Tongue (tissue), 3 donors: Measurements from ENCODE around the gene NPIPB2. TPM values are rescaled to one million over a fixed set of nuclear protein-coding genes. Genes with fewer than 3 reads are reported as not detected.

Source experiments
- DNase-seq: peaks from one replicate; pipeline ENCODE4 v3.0.0-alpha.2; 2015
- small RNA-seq: library from RNA; depleted of rRNA; stranded (forward); fragments of <200 nt; gene quantifications from one replicate; pipeline ENCODE3, GENCODE V24; 2014; ENCODE audit warnings: low replicate concordance
- total RNA-seq: library from RNA; depleted of rRNA; stranded (reverse); fragments of >200 nt; gene quantifications from one replicate; pipeline ENCODE4 v1.2.3, GENCODE V29; 2014

NPIPB2 gene
- total RNA-seq, 1 donor from 2014 or later: 7.0 TPM

DNA sequence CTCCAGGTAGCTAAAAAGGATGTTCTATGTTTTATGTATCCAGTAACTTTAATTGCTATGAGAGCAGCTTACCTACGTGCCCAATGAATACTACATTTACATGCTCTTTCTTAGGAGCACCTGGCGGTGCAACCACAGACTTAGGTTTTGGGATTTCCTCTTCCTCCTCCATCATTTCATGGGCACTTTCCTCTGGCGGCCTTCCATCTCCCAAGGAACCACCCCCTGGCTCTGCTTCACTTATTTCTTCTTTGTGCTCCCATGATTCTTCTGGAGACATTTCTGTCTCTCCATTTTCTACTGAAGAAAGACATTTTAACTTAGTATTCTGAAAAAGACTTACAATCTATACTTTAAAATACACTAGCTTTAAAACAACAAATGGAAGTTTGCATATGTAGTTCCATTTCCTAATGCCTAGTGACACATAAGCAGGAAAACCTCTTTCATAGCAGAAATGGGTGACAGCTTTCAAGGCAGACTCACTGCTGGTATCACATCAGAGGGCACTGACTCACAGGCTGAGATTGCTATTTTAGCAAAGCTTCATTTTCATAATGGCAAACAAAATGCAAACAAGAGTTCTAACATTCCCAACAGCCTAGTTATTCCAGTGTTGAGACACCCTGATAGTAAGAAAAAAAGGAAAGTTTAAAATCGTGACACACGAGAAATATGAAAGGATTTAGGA, 45.2 kb downstream of the NPIPB2 start:
- no peak for DNase-seq

DNA sequence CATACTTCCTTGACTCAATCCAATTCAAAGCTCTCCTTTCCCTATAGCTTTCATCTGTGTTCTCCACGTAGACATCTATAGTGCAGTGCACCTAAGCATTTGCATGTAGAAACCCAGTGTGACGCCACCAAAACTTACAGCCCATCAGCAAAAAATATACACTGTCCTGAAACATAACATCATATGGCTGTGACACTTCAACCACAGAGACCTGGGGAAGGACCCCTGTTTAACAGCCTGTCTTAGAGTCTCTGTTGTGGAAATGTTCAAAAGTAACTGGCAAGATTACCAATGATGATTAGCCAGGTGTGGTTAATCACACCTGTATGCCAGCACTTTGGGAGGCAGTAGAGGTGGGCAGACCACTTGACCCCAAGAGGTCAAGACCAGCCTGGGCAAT, 48.3 kb downstream of the NPIPB2 start:
- DNase-seq: no peak

GRCh38 chr16:11892761-11893160, 49.1 kb downstream of the NPIPB2 start:
- DNase-seq: no peak

- DNase-seq: no peak
Observed at GRCh38 chr16:11890231-11890965, 51.4 kb downstream of the NPIPB2 start.

DNA sequence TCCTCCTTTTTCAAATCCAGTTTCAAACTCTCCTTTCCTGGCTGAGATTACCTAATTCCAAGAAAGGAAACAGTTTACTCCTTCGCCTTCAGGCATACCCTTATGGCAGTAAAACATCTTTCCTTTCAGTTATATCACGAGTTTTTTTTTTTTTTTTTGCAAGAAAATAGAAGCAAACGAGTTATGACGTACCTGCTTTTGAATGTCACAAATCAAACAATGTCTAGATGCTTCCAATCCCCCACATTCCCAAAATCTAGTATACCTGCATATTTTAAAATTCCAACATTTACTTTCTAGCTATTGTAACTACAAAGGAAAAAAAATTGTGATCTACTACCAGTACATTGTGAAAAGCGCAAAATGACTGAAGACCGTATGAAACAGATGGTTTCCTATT, 55.0 kb downstream of the NPIPB2 start:
- DNase-seq: no peak

DNA sequence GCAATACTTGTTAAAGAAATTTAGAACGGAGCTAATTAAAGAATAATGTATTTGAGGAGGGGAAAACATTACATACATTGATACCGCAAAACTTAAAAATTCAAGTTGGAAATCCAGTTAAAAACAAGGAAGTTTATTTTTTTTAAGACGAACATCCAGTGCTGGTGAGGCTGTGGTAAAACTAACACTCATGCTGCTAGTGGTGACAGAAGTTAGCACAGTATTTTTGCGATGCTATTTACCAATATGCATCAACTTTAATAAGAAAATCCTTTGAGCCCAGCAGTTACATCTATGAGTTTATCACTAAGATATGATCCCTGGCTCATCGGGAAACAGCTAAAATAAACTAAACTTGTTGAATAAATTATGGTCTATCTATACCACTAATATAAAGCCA, 57.8 kb downstream of the NPIPB2 start:
- no peak for DNase-seq

DNA sequence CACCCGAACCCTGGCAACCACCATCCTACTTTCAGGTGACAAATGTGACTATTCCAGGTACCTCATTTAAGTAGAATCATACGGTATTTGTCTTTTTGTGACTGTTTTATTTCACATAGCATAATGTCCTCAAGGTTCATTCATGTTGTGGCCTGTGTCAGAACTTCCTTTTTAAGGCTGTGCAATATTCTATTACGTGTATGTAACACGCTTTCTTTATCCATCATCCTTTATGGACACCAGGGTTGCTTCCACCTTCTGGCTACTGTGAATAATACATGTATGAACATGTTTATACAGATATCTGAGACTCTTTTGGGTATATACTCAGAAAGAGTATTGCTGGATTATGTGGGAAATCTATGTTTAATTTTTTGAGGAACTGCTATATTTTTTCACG, 61.8 kb downstream of the NPIPB2 start:
- DNase-seq: no peak

DNA sequence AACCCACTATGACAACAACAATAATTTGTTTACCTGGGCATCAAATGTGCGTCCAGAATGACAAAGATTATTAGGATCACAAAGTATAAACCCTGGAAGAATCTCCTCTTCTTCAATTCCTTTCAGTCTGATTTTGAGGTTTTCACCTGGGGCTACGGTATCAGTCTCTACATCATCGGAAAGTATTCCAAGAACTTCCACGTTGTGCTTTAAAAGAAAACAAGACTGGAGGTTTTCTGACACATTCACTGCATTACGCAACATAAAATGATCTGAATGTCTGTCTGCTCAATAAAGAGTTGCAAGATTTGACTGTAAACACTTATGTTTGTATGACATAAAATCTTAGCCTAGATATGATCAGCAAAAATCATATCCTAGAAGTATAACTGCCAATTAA, 64.5 kb downstream of the NPIPB2 start:
- no peak for DNase-seq

Small RNAs within 50 kb of the gene (small RNA-seq; reads per million reads assigned to genes)
- not detected for gene AC007216.5
- gene COX6CP1: not detected
- not detected for gene UBL5P4

Other genes with a start within 250 kb of the NPIPB2 start
- 33.6 TPM for gene TXNDC11, start 199.2 kb downstream of the NPIPB2 start, total RNA-seq
- gene ZC3H7A, start 144.8 kb downstream of the NPIPB2 start, total RNA-seq: 71.3 TPM
- gene RSL1D1, start 90.5 kb downstream of the NPIPB2 start, total RNA-seq: 202 TPM
- gene GSPT1, start 26.1 kb downstream of the NPIPB2 start, total RNA-seq: 68.9 TPM
- gene TNFRSF17, start 23.2 kb upstream of the NPIPB2 start, total RNA-seq: 0.51 TPM
- gene SNX29, start 34.7 kb upstream of the NPIPB2 start, total RNA-seq: 11.1 TPM